K562 (cell line): Measurements from ENCODE around the gene KLF2. TPM values are rescaled to one million over a fixed set of nuclear protein-coding genes. Genes with fewer than 3 reads are reported as not detected.

Experiments used
- CUX1 ChIP-seq: fragments of 200-800 bp; sonication (Bioruptor generic); IDR thresholded peaks from 2 replicates; pipeline ENCODE4 v1.6.1; 2016; ENCODE audit warnings: missing genetic modification characterization, missing compliant biosample characterization
- EP300 ChIP-seq: IDR thresholded peaks from 2 replicates; pipeline ENCODE4 v1.6.1; 2012; ENCODE audit warnings: low read length, improper control_type of control experiment
- MTA2 ChIP-seq: fragments of 450-650 bp; IDR thresholded peaks from 2 replicates; pipeline ENCODE4 v1.6.1; 2016; ENCODE audit warnings: low read depth
- OTX1 ChIP-seq: fragments of 450-650 bp; formaldehyde crosslinking; IDR thresholded peaks from 2 replicates; pipeline ENCODE4 v1.4.0; 2022; ENCODE audit warnings: mild to moderate bottlenecking
- RAD51 ChIP-seq: fragments of 450-650 bp; IDR thresholded peaks from 2 replicates; pipeline ENCODE4 v1.7.1; 2016; ENCODE audit warnings: low read depth, mild to moderate bottlenecking, borderline replicate concordance
- RUNX1 ChIP-seq: sonication (generic); IDR thresholded peaks from 2 replicates; pipeline ENCODE4 v1.6.1; 2016; ENCODE audit warnings: antibody characterized with exemption, low read depth
- ZKSCAN3 ChIP-seq: fragments of 250-450 bp; sonication (Bioruptor Pico); IDR thresholded peaks from 2 replicates; pipeline ENCODE4 v1.4.0; 2020
- ZNF444 ChIP-seq: fragments of 250-450 bp; sonication (Bioruptor Pico); IDR thresholded peaks from 2 replicates; pipeline ENCODE4 v1.4.0; 2020; ENCODE audit warnings: mild to moderate bottlenecking, moderate library complexity
- ZSCAN29 ChIP-seq: fragments of 450-650 bp; IDR thresholded peaks from 2 replicates; pipeline ENCODE4 v1.6.1; 2017
- polyA plus RNA-seq, 8 experiments: library from polyadenylated mRNA; depleted of rRNA in 4 of 8; stranded (reverse) in 5 of 8; unstranded in 3 of 8; fragments of >200 nt; fragmentation: Nextera tagmentation in 2 of 8; fragmentation: Illumina TruSeq in 1 of 8; extraction: Ambion mirVana in 2 of 8; extraction: Trizol in 1 of 8; gene quantifications; 2 replicates each; pipeline versions ENCODE4 v1.2.1 to v1.2.3, GENCODE V29; 2011 to 2014; ENCODE audit warnings: inconsistent platforms in 1 of 8, missing spikeins in 1 of 8
- total RNA-seq, 7 experiments: library from RNA; depleted of rRNA in 6 of 7; stranded (reverse); fragments of >200 nt in 6 of 7; fragmentation: Illumina TruSeq in 2 of 7; extraction: Trizol in 2 of 7; gene quantifications; 2 replicates each; pipeline versions ENCODE4 v1.2.1 to v1.2.3, GENCODE V29; 2011 to 2021; ENCODE audit warnings: low replicate concordance in 1 of 7
- TF ChIP-seq, protein P1 (sequence below), 2 experiments: fragments of 450-650 bp in 1 of 2; sonication (generic) in 1 of 2; formaldehyde crosslinking; conservative IDR thresholded peaks; 2 replicates each; pipeline versions ENCODE4 v1.4.0 to v1.8.1; 2020 to 2022; ENCODE audit warnings: mild to moderate bottlenecking in 1 of 2, missing genetic modification reagents in 1 of 2
- TF ChIP-seq, protein P2 (sequence below): fragments of 450-650 bp; IDR thresholded peaks from 2 replicates; pipeline ENCODE4 v1.7.1; 2018; ENCODE audit warnings: mild to moderate bottlenecking, low read depth; ENCODE audit not compliant: partially characterized antibody

Gene KLF2
- total and polyA plus RNA-seq, 9 of the 15 experiments (the other 6 are each of a cell fraction or from before 2014, with no cell fraction given): 0.07 to 0.71 TPM; not detected in 7

GRCh38 chr19:16324384-16325160, at the start of gene KLF2 (continued):
- TF ChIP-seq, protein P1, sequence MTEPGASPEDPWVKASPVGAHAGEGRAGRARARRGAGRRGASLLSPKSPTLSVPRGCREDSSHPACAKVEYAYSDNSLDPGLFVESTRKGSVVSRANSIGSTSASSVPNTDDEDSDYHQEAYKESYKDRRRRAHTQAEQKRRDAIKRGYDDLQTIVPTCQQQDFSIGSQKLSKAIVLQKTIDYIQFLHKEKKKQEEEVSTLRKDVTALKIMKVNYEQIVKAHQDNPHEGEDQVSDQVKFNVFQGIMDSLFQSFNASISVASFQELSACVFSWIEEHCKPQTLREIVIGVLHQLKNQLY (CRISPR knock-in tag; conservative IDR thresholded peaks at IDR 0.05): no peak
- no peak for TF ChIP-seq RUNX1
- TF ChIP-seq ZKSCAN3 (CRISPR knock-in tag): no peak
- no peak for TF ChIP-seq OTX1 (CRISPR knock-in tag)
- TF ChIP-seq ZSCAN29: no peak
- TF ChIP-seq ZNF444 (CRISPR knock-in tag): no peak
- no peak for TF ChIP-seq CUX1
- TF ChIP-seq EP300: no peak
- no peak for TF ChIP-seq MTA2
- TF ChIP-seq RAD51: no peak
- TF ChIP-seq, protein P2, sequence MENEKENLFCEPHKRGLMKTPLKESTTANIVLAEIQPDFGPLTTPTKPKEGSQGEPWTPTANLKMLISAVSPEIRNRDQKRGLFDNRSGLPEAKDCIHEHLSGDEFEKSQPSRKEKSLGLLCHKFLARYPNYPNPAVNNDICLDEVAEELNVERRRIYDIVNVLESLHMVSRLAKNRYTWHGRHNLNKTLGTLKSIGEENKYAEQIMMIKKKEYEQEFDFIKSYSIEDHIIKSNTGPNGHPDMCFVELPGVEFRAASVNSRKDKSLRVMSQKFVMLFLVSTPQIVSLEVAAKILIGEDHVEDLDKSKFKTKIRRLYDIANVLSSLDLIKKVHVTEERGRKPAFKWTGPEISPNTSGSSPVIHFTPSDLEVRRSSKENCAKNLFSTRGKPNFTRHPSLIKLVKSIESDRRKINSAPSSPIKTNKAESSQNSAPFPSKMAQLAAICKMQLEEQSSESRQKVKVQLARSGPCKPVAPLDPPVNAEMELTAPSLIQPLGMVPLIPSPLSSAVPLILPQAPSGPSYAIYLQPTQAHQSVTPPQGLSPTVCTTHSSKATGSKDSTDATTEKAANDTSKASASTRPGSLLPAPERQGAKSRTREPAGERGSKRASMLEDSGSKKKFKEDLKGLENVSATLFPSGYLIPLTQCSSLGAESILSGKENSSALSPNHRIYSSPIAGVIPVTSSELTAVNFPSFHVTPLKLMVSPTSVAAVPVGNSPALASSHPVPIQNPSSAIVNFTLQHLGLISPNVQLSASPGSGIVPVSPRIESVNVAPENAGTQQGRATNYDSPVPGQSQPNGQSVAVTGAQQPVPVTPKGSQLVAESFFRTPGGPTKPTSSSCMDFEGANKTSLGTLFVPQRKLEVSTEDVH: no peak
